ENCODE measurements around the gene UGT1A7.
"Not testable (repeated sequence)": the region's sequence is repeated elsewhere in the genome, so short reads cannot be mapped to it uniquely, and the experiment has no call there.

Gene UGT1A7

DNA sequence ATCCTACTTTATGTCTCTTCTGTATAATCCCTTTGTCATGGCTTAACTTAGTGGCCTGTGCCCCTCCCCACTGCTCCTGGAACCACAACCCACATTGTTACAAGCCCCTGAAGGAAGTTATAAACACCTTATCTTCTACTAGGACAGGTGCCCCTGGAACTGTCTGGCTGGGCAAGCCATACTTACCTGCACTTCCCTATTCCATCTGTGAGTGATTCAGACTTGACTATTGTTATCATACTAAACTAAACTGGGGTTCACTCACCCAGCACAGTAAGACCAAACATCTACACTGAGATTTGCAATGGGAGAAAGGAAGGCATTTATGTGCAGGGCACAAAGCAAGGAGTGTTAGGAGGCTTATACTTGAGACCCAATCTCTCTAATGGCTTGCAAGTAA is 7.3 kb downstream of the UGT1A7 start:
- H3K27ac Mint-ChIP-seq (ENCODE audit: low read depth), result no peak overlapping the region
- no peak for ATAC-seq (replicated peaks; ENCODE audit: extremely low read depth, poor library complexity, severe bottlenecking)

DNA sequence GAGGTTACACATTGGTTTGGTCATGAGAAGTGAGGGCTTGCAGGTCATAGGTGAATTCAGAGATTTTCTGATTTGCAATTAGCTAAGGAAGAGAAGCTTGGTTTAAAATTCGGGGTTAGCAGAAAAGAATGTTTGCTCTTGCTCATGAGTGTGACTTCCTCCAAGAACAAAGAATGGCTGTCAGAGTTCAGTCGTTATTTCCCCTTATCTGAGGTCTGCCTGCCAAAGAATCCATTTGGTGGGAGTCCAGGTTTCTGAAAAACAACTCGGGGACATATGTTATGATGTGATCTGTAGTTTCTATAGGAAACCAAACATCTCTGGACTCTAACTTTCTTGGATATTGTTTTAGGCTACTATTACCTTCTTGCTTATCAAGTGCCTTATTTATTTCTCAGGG is 7.8 kb downstream of the UGT1A7 start:
- no peaks in the 10 kb centered on the region for H3K9me3 Mint-ChIP-seq
- no peaks in the 10 kb centered on the region for H3K4me1 Mint-ChIP-seq
- no peaks in the 10 kb centered on the region for H3K36me3 Mint-ChIP-seq (ENCODE audit: insufficient read depth)
- H3K27ac Mint-ChIP-seq (ENCODE audit: low read depth), result no peak overlapping the region
- DNase-seq (ENCODE audit: low spot score in 2 of 2), result no peak
- no peak for ATAC-seq (replicated peaks; ENCODE audit: extremely low read depth, poor library complexity, severe bottlenecking)
- no peak overlapping the region for H3K4me3 Mint-ChIP-seq
- H3K27me3 Mint-ChIP-seq, result peaks cover 55% of the 10 kb centered on the region

More for the DNA sequence above, 7.3 kb downstream of the UGT1A7 start:
- peaks cover 55% of the 10 kb centered on the region for H3K27me3 Mint-ChIP-seq
- no peaks in the 10 kb centered on the region for H3K36me3 Mint-ChIP-seq (ENCODE audit: insufficient read depth)
- DNase-seq (ENCODE audit: low spot score in 2 of 2), result no peak
- H3K4me3 Mint-ChIP-seq, result no peak overlapping the region
- no peaks in the 10 kb centered on the region for H3K9me3 Mint-ChIP-seq
- H3K4me1 Mint-ChIP-seq, result no peaks in the 10 kb centered on the region

DNA sequence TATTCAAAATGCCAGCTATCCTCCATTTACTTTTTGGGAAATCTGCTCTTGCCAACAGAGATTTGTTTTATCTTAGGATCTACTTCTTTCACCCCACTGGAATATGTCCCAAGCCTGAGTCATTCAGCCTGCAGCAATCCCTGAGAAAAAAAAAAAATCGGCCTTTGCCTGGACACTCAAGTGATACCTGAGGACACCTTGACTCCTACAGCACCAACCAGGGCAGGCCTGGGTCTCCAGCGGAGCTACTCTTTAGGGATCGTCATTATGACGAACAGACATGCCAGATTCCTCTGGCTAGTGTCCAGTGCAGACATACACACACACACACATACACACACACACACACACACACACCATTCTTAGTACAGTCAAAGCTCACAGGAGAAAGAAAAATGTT is 8.7 kb downstream of the UGT1A7 start:
- H3K36me3 Mint-ChIP-seq (ENCODE audit: insufficient read depth), result no peaks in the 10 kb centered on the region
- H3K9me3 Mint-ChIP-seq, result no peaks in the 10 kb centered on the region
- no peaks in the 10 kb centered on the region for H3K4me1 Mint-ChIP-seq
- peaks cover 62% of the 10 kb centered on the region for H3K27me3 Mint-ChIP-seq
- no peak overlapping the region for H3K27ac Mint-ChIP-seq (ENCODE audit: low read depth)
- ATAC-seq (replicated peaks; ENCODE audit: extremely low read depth, poor library complexity, severe bottlenecking) (no peak), DNase-seq (ENCODE audit: low spot score in 2 of 2) (no peak)
- H3K4me3 Mint-ChIP-seq, result no peak overlapping the region

DNA sequence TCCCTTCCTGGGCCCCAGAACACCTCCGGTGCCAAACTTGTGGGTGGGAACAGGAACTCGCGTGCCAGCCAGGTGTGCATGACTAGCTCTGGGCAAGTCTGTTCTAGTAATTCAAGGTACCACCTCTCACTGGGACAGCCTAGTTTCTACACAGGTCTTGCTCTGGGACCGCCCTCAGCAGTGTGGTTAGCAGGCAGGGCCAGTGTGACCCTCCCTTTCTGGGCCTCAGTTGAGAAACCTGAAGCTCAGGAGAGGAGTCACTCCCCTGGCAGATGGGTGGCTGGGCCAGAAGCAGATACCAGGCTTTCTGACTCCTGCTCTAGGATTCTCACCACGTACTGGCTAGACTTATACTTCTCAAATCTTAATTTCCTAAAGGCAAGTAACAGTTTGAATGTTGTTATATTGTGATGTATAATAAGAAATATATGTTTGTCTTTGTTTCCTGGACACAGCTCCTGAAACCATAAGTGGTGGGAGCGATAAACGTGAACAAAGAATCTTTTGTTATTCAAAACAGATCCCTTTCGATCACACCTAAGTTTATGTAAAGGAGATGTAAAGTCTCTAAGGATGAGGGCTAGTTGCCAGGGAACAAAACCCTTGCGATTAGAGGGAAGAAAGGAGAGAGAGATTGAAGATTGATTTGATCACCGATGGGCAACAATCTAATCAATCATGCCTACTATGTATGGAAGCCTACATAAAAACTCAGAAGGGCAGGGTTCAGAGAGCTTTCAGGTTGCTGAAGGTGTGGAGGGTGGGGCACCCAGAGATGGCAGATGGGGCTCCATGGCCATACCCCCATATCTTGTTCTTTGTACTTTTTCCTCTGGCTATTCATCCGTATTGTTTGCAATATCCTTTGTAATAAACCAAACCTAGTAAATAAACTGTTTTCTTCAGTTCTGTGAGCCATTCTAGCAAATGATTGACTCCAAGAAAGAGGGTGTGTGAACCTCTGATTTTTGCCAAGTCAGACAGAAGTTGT is 10.0 kb downstream of the UGT1A7 start:
- Mint-ChIP-seq H3K9me3 (no peaks in the 10 kb centered on the region), H3K36me3 (ENCODE audit: insufficient read depth) (no peaks in the 10 kb centered on the region), H3K4me1 (no peaks in the 10 kb centered on the region), H3K27ac (ENCODE audit: low read depth) (no peak overlapping the region), H3K4me3 (no peak overlapping the region), H3K27me3 (peaks cover 68% of the 10 kb centered on the region)
- no peak for DNase-seq (ENCODE audit: low spot score in 2 of 2)
- ATAC-seq (replicated peaks; ENCODE audit: extremely low read depth, poor library complexity, severe bottlenecking), result no peak

DNA sequence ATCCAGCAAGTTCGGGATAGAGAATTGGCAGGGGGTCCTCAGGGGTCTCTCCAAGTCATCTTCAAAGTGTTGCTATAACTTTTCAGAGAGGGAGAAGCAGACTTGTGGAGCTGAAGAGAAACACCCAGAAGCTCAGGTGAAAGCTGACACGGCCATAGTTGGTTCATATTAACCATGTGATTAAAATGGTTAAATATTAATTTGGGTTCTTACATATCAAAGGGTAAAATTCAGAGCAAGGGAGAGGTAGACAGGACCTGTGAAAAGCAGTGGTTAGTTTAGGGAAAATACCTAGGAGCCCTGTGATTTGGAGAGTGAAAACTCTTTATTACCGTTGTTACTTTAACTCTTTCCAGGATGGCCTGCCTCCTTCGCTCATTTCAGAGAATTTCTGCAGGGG is 10.9 kb downstream of the UGT1A7 start, which contains the start of gene UGT1A6:
TSS of gene UGT1A6 (plus strand) at position 243 of the 400 bp plus-strand sequence. CDS start at position 358, 115 bp downstream.
- ATAC-seq (replicated peaks; ENCODE audit: extremely low read depth, poor library complexity, severe bottlenecking) (no peak), DNase-seq (ENCODE audit: low spot score in 2 of 2) (no peak)
- H3K36me3 Mint-ChIP-seq (ENCODE audit: insufficient read depth), result no peaks in the 10 kb centered on the region
- no peaks in the 10 kb centered on the region for H3K4me1 Mint-ChIP-seq
- no peak within 1 kb of the TSS for H3K27ac Mint-ChIP-seq (ENCODE audit: low read depth)
- H3K4me3 Mint-ChIP-seq, result no peak within 1 kb of the TSS
- H3K27me3 Mint-ChIP-seq, result peaks cover 71% of the 10 kb centered on the region
- H3K9me3 Mint-ChIP-seq, result no peaks in the 10 kb centered on the region

DNA sequence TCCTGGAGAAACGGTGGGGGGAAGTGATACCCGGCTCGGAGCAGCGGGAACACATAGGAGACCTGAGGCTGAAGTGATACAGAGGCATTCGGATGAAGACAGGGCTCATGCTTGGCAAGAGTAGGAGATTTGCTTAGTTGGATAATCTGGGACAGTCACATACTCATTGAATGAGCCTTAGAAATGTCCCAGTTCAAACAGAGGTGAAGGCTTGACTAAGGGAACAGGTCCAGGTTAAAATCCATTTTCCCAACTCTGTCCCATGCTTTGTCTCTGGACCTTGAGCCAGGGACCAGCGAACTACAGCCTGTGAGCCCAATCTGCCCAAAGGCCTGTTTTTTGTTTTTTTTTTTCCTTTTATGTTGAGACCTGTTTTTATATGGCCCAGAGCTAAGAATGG is 12.3 kb downstream of the UGT1A7 start:
- Mint-ChIP-seq H3K27ac (ENCODE audit: low read depth) (no peak overlapping the region), H3K9me3 (no peaks in the 10 kb centered on the region), H3K27me3 (peaks cover 64% of the 10 kb centered on the region), H3K4me1 (no peaks in the 10 kb centered on the region), H3K36me3 (ENCODE audit: insufficient read depth) (no peaks in the 10 kb centered on the region), H3K4me3 (no peak overlapping the region)
- no peak for DNase-seq (ENCODE audit: low spot score in 2 of 2)
- ATAC-seq (replicated peaks; ENCODE audit: extremely low read depth, poor library complexity, severe bottlenecking), result no peak

DNA sequence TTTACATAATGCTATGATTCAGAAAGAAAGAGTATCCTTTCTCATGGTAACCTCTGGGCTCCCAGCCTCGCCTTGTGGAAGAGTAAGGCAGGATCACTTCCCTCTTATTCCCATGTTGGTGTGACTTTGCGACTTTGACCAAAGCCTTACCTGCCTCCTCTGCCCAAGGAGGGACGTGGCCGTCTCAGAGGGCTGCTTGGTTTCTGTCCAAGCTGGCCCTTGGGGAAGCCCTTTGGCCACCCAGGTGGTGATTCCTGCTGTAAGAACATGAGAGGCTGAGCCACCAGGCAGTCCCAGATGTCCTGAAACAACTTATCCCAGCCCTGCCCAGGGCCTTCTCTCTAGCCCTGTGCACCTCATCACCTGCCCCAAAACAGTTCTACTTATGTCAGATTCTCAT is 17.0 kb downstream of the UGT1A7 start:
- Mint-ChIP-seq H3K36me3 (ENCODE audit: insufficient read depth) (no peaks in the 10 kb centered on the region), H3K9me3 (no peaks in the 10 kb centered on the region), H3K27me3 (peaks cover 50% of the 10 kb centered on the region), H3K27ac (ENCODE audit: low read depth) (no peak overlapping the region), H3K4me1 (no peaks in the 10 kb centered on the region), H3K4me3 (no peak overlapping the region)
- DNase-seq (ENCODE audit: low spot score in 2 of 2) (no peak), ATAC-seq (replicated peaks; ENCODE audit: extremely low read depth, poor library complexity, severe bottlenecking) (no peak)

DNA sequence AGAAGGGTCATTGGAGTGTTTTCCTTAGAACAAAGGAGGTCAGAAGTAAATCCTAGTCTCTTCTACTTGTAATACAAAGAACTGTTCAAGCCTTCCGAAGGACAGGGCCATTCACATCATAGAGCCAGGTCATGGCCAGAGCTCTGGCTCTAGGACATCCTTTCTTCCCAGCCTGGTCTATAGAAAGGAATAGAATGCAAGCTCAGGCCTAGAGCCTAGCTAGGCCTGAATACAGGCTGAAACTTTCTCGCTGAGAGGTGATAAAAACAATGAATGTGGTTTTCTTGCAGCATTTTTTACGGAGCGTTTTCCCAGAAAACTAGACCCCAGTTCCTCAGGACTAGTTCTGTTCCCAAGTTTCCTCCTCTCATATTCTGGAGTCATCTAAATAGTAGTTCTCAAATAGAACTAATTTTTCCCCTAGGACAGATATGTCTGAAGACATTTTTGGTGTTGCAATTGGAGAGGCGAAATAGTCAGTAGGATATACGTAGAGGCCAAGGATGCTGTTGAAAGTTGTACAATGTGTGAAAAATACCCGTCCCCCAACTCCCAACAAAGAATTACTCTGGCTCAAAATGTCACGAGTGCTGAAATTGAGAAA is 17.8 kb downstream of the UGT1A7 start:
- Mint-ChIP-seq H3K27ac (ENCODE audit: low read depth) (no peak overlapping the region), H3K4me3 (no peak overlapping the region), H3K27me3 (peaks cover 55% of the 10 kb centered on the region), H3K36me3 (ENCODE audit: insufficient read depth) (no peaks in the 10 kb centered on the region), H3K4me1 (no peaks in the 10 kb centered on the region), H3K9me3 (peaks cover 6% of the 10 kb centered on the region)
- no peak for DNase-seq (ENCODE audit: low spot score in 2 of 2)
- ATAC-seq (replicated peaks; ENCODE audit: extremely low read depth, poor library complexity, severe bottlenecking), result no peak

DNA sequence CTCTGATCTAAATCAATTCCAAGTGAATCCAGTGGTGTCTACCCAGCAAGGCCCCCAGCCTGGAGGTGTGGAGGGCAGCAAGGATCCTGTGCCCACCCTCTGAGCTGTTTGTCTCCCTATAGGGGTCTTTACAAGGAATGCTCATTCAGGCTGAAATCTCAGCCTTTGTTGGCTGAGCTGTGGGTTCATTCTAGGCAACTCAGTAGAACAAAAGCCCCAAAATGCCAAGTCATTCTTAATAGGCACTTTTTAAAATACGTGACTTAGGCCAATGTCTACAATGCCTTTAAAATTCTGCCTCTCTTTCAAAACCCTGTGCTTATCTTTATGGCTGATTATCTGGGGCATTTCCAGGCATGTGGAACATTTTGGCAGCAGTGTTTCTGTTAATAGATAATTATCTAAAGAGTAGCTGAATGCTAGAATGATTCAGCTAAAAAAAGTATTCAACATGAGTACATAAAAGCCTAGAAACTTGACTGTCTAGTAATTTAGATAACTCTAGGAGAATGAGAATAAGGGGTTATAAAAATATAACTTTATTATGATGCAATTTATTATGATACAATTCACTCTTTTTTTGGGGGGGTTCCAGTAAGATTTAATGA is 18.4 kb downstream of the UGT1A7 start:
- DNase-seq (ENCODE audit: low spot score in 2 of 2) (no peak), ATAC-seq (replicated peaks; ENCODE audit: extremely low read depth, poor library complexity, severe bottlenecking) (no peak)
- Mint-ChIP-seq H3K27me3 (peaks cover 58% of the 10 kb centered on the region), H3K36me3 (ENCODE audit: insufficient read depth) (no peaks in the 10 kb centered on the region), H3K9me3 (peaks cover 6% of the 10 kb centered on the region), H3K27ac (ENCODE audit: low read depth) (no peak overlapping the region), H3K4me1 (no peaks in the 10 kb centered on the region), H3K4me3 (no peak overlapping the region)

DNA sequence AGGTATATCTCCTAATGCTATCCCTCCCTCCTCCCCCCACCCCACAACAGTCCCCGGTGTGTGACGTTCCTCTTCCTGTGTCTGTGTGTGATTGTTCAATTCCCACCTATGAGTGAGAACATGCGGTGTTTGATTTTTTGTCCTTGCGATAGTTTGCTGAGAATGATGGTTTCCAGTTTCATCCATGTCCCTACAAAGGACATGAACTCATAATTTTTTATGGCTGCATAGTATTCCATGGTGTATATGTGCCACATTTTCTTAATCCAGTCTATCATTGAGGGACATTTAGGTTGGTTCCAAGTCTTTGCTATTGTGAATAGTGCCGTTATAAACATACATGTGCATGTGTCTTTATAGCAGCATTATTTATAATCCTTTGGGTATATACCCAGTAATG is 19.1 kb downstream of the UGT1A7 start:
- H3K27me3 Mint-ChIP-seq, result peaks cover 57% of the 10 kb centered on the region
- not testable (repeated sequence) for ATAC-seq (replicated peaks; ENCODE audit: extremely low read depth, poor library complexity, severe bottlenecking); H3K27ac Mint-ChIP-seq (ENCODE audit: low read depth); H3K9me3 Mint-ChIP-seq; H3K36me3 Mint-ChIP-seq (ENCODE audit: insufficient read depth); H3K4me3 Mint-ChIP-seq; DNase-seq (ENCODE audit: low spot score in 2 of 2); H3K4me1 Mint-ChIP-seq

DNA sequence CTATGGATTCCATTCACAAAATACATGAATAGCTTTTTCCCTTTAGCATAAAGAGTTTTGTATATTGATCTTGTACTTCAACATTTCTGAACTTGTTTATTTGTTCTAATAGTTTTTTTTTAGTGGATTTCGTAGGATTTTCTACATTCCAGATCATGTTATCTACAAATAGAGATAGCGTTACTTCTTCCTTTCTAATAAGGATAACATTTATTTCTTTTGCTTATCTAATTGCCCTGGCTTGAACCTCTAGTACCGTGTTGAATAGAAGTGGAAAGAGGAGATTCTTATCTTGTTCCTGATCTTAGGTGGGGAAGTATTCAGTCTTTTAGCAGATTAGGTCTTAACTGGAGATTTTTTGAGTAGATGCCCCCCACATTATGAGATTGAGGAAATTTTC is 20.5 kb downstream of the UGT1A7 start:
- H3K27me3 Mint-ChIP-seq, result peaks cover 48% of the 10 kb centered on the region
- H3K4me3 Mint-ChIP-seq, result no peak overlapping the region
- DNase-seq (ENCODE audit: low spot score in 2 of 2) (no peak), ATAC-seq (replicated peaks; ENCODE audit: extremely low read depth, poor library complexity, severe bottlenecking) (no peak)
- no peak overlapping the region for H3K27ac Mint-ChIP-seq (ENCODE audit: low read depth)
- no peaks in the 10 kb centered on the region for H3K4me1 Mint-ChIP-seq
- no peaks in the 10 kb centered on the region for H3K36me3 Mint-ChIP-seq (ENCODE audit: insufficient read depth)
- peaks cover 6% of the 10 kb centered on the region for H3K9me3 Mint-ChIP-seq

DNA sequence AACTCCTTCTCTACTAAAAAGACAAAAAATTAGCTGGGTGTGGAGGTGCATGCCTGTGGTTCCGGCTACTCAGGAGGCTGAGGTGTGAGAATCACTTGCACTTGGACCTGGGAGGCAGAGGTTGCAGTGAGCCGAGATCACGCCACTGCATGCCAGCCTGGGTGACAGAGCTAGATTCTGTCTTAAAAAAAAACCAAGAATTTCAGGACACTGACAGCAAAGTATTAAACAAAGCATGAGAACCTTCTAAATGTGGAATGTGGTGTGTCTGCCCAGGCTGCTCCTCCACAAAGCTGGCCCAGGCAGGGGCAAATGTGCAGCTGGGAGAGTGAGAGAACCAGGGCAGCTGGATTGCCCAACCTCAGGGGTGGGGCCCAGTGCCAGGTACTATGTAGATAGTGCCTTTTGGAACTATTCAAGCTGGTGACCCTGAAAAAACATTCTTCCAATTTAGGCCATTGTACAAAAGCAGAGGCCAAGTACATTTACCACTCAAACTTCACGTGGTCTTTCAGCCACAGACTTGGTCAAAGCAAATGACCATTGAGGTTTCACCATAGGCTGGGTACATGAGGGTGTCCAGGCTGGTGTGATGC is 24.3 kb downstream of the UGT1A7 start:
- H3K9me3 Mint-ChIP-seq, result peaks cover 6% of the 10 kb centered on the region
- H3K4me1 Mint-ChIP-seq, result no peaks in the 10 kb centered on the region
- no peak overlapping the region for H3K27ac Mint-ChIP-seq (ENCODE audit: low read depth)
- DNase-seq (ENCODE audit: low spot score in 2 of 2), result no peak
- H3K27me3 Mint-ChIP-seq, result peaks cover 64% of the 10 kb centered on the region
- H3K4me3 Mint-ChIP-seq, result no peak overlapping the region
- no peaks in the 10 kb centered on the region for H3K36me3 Mint-ChIP-seq (ENCODE audit: insufficient read depth)
- ATAC-seq (replicated peaks; ENCODE audit: extremely low read depth, poor library complexity, severe bottlenecking), result no peak
